Left ventricle myocardium inferior (tissue), 1 donor: ENCODE measurements around the gene DLG2. TPM values are rescaled to one million over a fixed set of nuclear protein-coding genes. Genes with fewer than 3 reads are reported as not detected.

Experiments
- DNase-seq: peaks from one replicate; pipeline ENCODE4 v3.0.0-alpha.2; 2020
- H3K27ac ChIP-seq: fragments of 200-600 bp; replicated peaks from 2 replicates; pipeline ENCODE4 v1.8.0; 2021
- H3K27me3 ChIP-seq: fragments of 200-600 bp; 2 replicates; pipeline ENCODE4 v1.8.0; 2021; ENCODE audit warnings: low read depth
- H3K36me3 ChIP-seq: fragments of 200-600 bp; 2 replicates; pipeline ENCODE4 v1.8.0; 2021
- H3K4me1 ChIP-seq: fragments of 200-600 bp; 2 replicates; pipeline ENCODE4 v1.8.0; 2021
- H3K4me3 ChIP-seq: fragments of 200-600 bp; 2 replicates; pipeline ENCODE4 v1.8.0; 2021; ENCODE audit warnings: mild to moderate bottlenecking, moderate library complexity
- H3K9me3 ChIP-seq: fragments of 200-600 bp; replicated peaks from 2 replicates; pipeline ENCODE4 v1.8.0; 2021
- intact Hi-C: fragments of 100-400 bp; cut with micrococcal nuclease; formaldehyde crosslinking; loops from one replicate; pipeline ENCODE4 v1.11.0; 2022
- total RNA-seq: library from RNA; stranded (reverse); fragmentation: NEBNext Ultra II Directional; extraction: Animal tissue kit (Norgen Biotek cat#: 25700); gene quantifications from one replicate; pipeline ENCODE4 v1.2.1, GENCODE V29; 2021
- TF ChIP-seq, protein P1 (sequence below): fragments of 200-600 bp; IDR thresholded peaks from 2 replicates; pipeline ENCODE4 v1.8.0; 2021; ENCODE audit warnings: antibody characterized with exemption, mild to moderate bottlenecking, borderline replicate concordance
- donor health status: DM: no; HTN: yes; CAD: no; lungs with severe emphysema.

DLG2 gene
- total RNA-seq, 1 donor from 2014 or later: 6.5 TPM

- Histone ChIP-seq H3K9me3 (no peaks in the 10 kb centered on the region), H3K27ac (no peak overlapping the region), H3K4me1 (no peaks in the 10 kb centered on the region), H3K4me3 (no peak overlapping the region), H3K27me3 (no peaks in the 10 kb centered on the region), H3K36me3 (no peaks in the 10 kb centered on the region)
- no peak for DNase-seq
- TF ChIP-seq, protein P1, sequence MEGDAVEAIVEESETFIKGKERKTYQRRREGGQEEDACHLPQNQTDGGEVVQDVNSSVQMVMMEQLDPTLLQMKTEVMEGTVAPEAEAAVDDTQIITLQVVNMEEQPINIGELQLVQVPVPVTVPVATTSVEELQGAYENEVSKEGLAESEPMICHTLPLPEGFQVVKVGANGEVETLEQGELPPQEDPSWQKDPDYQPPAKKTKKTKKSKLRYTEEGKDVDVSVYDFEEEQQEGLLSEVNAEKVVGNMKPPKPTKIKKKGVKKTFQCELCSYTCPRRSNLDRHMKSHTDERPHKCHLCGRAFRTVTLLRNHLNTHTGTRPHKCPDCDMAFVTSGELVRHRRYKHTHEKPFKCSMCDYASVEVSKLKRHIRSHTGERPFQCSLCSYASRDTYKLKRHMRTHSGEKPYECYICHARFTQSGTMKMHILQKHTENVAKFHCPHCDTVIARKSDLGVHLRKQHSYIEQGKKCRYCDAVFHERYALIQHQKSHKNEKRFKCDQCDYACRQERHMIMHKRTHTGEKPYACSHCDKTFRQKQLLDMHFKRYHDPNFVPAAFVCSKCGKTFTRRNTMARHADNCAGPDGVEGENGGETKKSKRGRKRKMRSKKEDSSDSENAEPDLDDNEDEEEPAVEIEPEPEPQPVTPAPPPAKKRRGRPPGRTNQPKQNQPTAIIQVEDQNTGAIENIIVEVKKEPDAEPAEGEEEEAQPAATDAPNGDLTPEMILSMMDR: no peak
- intact Hi-C loops: no loop called here
Measured at GRCh38 chr11:84691830-84692229, 935.3 kb downstream of the DLG2 start.

DNA sequence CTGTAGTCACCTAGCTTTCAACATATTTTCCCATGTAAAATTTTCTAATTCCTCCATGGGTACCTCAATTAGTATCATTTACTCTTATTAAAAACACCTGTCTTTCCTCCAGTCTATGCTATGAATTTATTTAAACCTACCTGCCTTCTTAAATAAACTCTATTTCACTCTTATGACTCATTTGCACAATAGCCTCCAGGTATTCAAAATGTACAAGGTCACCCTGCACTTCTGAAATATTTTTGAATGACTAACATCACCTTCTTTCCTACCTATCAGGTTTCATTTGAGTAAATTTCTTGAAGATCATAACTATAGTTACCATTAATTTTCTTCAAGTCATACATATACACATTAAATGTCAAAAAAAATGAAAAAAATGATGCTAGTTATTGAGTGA is 939.7 kb downstream of the DLG2 start:
- no peaks in the 10 kb centered on the region for H3K4me1 ChIP-seq
- TF ChIP-seq, protein P1: no peak
- no peak overlapping the region for H3K4me3 ChIP-seq
- H3K36me3 ChIP-seq: no peaks in the 10 kb centered on the region
- no peaks in the 10 kb centered on the region for H3K27me3 ChIP-seq
- H3K9me3 ChIP-seq: no peaks in the 10 kb centered on the region
- intact Hi-C loops: no loop called here
- no peak for DNase-seq
- H3K27ac ChIP-seq: no peak overlapping the region

DNA sequence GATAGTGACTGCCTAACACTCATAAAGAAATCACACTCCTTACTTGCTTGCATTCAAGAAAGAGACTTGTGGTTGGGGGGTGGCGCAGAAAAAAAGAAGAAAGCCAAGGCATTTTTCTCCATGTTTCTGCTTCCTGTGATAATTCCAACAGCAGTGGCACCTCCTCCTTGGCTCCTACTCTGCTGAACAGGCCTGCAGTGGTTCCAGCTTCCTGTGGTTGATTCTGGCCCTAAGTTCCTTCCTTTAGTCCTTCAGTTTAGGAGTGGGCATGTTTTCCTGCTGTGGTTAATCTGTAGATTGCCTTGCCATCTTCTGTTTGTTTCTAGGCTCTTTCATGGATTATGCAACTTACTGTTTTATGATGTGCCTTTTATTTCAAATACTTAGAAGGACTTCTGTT is 940.4 kb downstream of the DLG2 start:
- Histone ChIP-seq H3K4me3 (no peak overlapping the region), H3K4me1 (no peaks in the 10 kb centered on the region), H3K27ac (no peak overlapping the region), H3K27me3 (no peaks in the 10 kb centered on the region), H3K36me3 (no peaks in the 10 kb centered on the region), H3K9me3 (no peaks in the 10 kb centered on the region)
- TF ChIP-seq, protein P1: no peak
- DNase-seq: no peak
- intact Hi-C loops: no loop called here

DNA sequence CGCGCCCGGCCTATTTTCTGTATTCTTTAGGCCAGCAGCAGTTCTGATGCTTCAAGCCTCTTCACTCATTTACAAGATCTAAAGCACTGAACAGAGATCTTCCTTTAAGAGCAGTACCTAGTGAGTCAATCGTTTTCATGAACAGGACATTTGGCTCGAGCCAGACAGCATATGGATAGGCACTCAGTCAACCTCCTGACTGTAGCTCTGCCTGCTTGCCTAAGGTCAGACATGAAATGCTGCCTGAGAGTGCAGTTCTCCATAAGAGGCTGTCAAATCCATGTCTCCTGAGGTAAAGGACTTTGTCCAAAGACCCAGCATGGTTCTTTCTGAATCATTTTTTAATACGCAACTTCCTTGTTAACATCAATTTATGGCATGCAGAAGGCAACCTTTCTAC is 941.2 kb downstream of the DLG2 start:
- intact Hi-C loops: no loop called here
- H3K9me3 ChIP-seq: no peaks in the 10 kb centered on the region
- no peak for DNase-seq
- no peaks in the 10 kb centered on the region for H3K36me3 ChIP-seq
- H3K4me1 ChIP-seq: no peaks in the 10 kb centered on the region
- TF ChIP-seq, protein P1: no peak
- H3K27ac ChIP-seq: no peak overlapping the region
- H3K27me3 ChIP-seq: no peaks in the 10 kb centered on the region
- no peak overlapping the region for H3K4me3 ChIP-seq

DNA sequence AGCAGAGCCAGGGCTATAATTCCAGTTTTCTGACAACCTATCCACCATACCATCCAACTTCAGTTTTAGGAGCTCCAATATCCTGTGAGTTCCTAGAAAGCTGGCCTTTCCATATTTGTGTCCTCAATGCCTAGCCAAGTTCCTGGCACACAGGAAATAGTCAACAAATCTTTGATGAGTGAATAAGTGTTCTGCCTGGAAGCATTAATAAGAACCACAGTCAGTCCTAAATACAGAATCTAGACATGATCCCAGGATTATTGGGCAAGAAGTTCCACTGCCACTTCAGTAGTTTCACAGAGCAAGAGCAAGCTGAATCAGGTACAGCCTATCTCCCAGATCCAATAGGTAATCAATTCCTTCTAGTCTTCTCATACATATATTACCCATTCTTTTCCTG is 942.0 kb downstream of the DLG2 start:
- Histone ChIP-seq H3K4me3 (no peak overlapping the region), H3K27ac (no peak overlapping the region), H3K9me3 (no peaks in the 10 kb centered on the region), H3K27me3 (no peaks in the 10 kb centered on the region), H3K4me1 (no peaks in the 10 kb centered on the region), H3K36me3 (no peaks in the 10 kb centered on the region)
- intact Hi-C loops: no loop called here
- DNase-seq: no peak
- TF ChIP-seq, protein P1: no peak

DNA sequence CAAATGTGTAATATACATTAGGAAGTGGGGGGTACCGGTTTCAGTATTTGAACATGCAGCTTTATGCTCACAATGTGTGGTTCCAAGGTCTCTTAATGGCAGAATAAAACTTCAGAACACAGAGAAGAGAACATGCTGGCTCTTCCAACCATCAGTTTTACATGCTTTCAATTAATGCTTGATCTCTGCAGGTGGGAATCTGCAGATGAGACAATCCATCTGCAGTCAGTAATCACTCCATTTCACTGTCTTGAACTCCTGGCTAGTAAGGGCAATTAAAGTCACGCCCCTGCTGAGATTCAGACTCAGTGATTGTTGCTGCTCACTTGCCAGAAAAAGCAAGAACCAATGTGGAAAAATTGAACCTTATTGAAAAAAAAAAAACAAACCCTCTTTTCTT is 945.7 kb downstream of the DLG2 start:
- Histone ChIP-seq H3K27me3 (no peaks in the 10 kb centered on the region), H3K4me1 (no peaks in the 10 kb centered on the region), H3K9me3 (no peaks in the 10 kb centered on the region), H3K27ac (no peak overlapping the region), H3K4me3 (no peak overlapping the region), H3K36me3 (no peaks in the 10 kb centered on the region)
- intact Hi-C loops: no loop called here
- DNase-seq: no peak
- TF ChIP-seq, protein P1: no peak
